ENCODE measurements around the gene TRIM65.
A peak's percentile ranks its signal among the peaks of the same experiment; 100 is the strongest.
"Not testable (repeated sequence)": the region's sequence is repeated elsewhere in the genome, so short reads cannot be mapped to it uniquely, and the experiment has no call there.

Gene TRIM65

DNA sequence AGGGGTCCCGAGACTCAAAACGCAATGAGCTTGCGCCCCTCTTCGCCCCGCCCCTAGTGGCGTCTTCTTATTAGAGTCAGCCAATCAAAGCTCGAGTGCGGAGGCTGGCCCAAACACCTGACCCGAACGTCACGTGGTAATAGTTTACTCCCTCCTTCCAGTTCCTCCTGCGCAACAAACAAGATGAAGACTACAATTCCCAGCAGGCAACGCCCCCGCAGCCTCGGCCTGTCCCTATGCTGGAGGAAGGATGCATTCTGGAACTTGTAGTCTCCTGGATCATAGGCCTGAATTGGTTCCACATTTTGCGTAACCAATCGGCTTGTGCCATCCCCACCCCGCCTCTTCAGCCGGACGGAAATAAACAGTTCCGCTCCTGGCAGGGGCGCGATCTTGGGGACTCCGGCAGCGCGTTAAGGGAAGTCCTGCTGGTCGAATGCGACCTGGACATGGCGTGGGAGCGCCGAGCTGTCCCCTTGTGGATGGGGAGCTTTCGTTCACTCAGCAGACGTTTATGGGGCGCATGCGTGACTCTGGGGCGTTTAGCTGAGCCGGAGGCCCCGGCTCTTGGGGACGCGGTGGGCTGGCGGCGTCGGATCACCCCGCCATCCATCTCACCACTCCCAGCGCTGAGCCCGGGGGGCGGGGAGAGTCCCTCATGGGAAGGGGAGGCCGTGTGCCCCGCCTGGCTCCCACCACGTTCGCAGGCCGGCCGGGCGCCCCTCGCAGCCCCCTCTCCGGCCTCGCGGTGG, 41.3 kb downstream of the TRIM65 start, which contains the start of gene WBP2:
Gene WBP2 (minus strand): TSS at position 26 of the 752 bp plus-strand sequence. CDS start 38 bp downstream, outside the sequence.
- H3K27ac ChIP-seq = peak within 1 kb of the TSS; percentile 92 to 99 (median 98)
- peaks cover 12 to 28% (median 16%) of the 10 kb centered on the region in 11 experiments for H3K36me3 ChIP-seq

DNA sequence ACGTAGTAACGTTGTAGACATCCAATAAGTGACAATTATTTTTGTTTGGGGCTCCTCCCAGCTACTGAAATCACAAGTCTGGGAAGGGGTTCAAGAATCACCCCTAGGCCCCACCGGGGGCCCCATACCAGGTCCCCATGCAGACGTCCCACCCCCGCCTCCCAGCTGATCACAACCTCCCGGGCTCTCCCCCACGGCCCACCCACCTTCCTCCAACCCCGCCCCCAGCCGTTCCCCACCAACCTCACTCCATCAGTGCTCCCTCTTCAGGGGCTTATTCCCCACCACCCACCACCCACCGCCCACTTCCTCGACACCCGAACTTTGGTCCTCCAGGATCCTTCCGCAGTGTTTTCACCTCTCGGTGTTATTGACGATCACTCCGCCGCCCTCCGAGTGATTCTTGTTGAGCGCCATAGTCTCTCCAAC, 41.9 kb downstream of the TRIM65 start:
- Histone ChIP-seq H3K4me2 (peak overlapping the region; percentile 79 to 98 (median 94)), H3K36me3 (peaks cover 16 to 33% (median 21%) of the 10 kb centered on the region in 11 experiments), H3K4me1 (peaks cover 42 to 57% (median 48%) of the 10 kb centered on the region in 10 experiments), H3K27me3 (no peaks in the 10 kb centered on the region), H3K9ac (peak overlapping the region; percentile 79 to 99 (median 97)), H3K9me3 (replicated peaks in 1 of 11) (no peaks in the 10 kb centered on the region), H3K27ac (peak overlapping the region; percentile 65 to 99 (median 81)), H4K20me1 (peaks cover 0 to 41% (median 5%) of the 10 kb centered on the region in 11 experiments; a peak in 8 of 22 replicates), H3K4me3 (peak overlapping the region; percentile 78 to 96 (median 89))
- no peak for TF ChIP-seq Cebpa-rat (IDR thresholded peaks at IDR 0.05)

More for the DNA sequence above, 41.3 kb downstream of the TRIM65 start, which contains the start of gene WBP2:
- H3K27me3 ChIP-seq = no peaks in the 10 kb centered on the region
- H3K4me1 ChIP-seq = peaks cover 42 to 60% (median 48%) of the 10 kb centered on the region in 10 experiments
- H3K9ac ChIP-seq = peak within 1 kb of the TSS; percentile 92 to 99 (median 98)
- H3K9me3 ChIP-seq (replicated peaks in 1 of 11) = no peaks in the 10 kb centered on the region
- peaks cover 0 to 37% (median 5%) of the 10 kb centered on the region in 11 experiments; a peak in 8 of 22 replicates for H4K20me1 ChIP-seq
- peak within 1 kb of the TSS; percentile 78 to 96 (median 89) for H3K4me3 ChIP-seq
- peak within 1 kb of the TSS; percentile 91 to 98 (median 97) for H3K4me2 ChIP-seq
- no peak; a peak in 1 of 22 replicates for TF ChIP-seq Cebpa-rat (IDR thresholded peaks at IDR 0.05)

DNA sequence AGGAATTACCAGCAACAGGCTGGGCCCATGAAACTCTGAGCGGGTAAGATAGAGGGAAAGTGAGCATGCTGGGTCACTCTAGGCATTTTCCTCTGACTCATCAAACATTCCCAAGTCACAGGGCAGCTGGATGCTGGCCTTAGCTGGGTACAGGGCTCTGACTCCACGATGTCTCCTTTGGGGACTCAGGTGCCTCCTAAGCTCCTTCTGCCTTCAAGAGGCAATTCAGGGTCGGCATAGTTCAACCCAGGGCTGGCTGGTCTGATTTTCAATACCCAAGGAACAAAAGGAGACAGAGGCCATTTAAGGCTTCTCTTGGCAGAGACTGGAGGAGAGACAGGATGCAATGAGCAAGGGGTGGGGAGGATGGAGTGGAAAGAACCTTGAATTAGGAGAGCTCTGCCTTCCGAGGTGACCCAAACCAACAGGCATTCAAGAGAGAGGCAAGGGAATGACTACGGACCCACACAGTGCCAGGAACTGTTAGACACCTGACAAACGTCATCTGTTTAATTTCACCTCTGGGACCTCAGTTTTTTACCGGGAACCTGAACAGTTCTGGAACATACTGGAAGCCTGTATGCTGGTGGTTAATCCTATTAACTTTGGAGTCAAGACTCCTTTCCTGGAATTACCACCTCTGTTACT, 42.5 kb downstream of the TRIM65 start:
- Histone ChIP-seq H3K4me1 (peaks cover 41 to 54% (median 44%) of the 10 kb centered on the region in 10 experiments), H4K20me1 (peaks cover 0 to 48% (median 5%) of the 10 kb centered on the region in 11 experiments; a peak in 9 of 22 replicates), H3K9me3 (replicated peaks in 1 of 11) (no peaks in the 10 kb centered on the region), H3K27ac (peak overlapping the region; percentile 65 to 99 (median 81)), H3K27me3 (no peaks in the 10 kb centered on the region), H3K4me2 (peak overlapping the region; percentile 79 to 98 (median 94)), H3K36me3 (peaks cover 23 to 40% (median 28%) of the 10 kb centered on the region in 11 experiments), H3K4me3 (peak overlapping the region; percentile 78 to 96 (median 89)), H3K9ac (peak overlapping the region; percentile 79 to 99 (median 97))
- TF ChIP-seq Cebpa-rat (IDR thresholded peaks at IDR 0.05) = no peak

DNA sequence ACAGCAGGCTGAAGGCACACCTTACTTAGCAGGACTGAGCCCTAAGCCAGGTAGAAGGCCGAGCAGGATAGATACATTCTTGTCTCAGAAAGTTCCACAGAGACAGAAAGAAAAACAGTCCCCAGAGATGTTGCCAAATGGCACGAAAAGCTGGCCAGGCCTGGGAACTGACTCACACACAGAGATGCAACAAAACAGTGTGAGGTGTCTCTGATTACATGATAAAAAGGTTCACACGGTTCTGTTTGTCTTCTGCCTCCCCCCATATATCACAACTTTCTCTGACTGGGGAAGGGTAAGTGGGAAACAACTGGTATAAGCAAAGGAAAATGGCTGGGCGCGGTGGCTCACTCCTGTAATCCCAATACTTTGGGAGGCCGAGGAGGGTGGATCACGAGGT, 43.3 kb downstream of the TRIM65 start:
- Histone ChIP-seq H3K27ac (peak overlapping the region in 3 of 11 experiments; percentile 82 to 99 (median 99); a peak in 2 of 22 replicates), H3K4me3 (peak overlapping the region in 3 of 10 experiments; percentile 90 to 96 (median 93); a peak in 4 of 20 replicates), H3K36me3 (peaks cover 31 to 48% (median 36%) of the 10 kb centered on the region in 11 experiments), H3K9ac (peak overlapping the region in 9 of 11 experiments; percentile 1 to 98 (median 91); a peak in 12 of 22 replicates), H3K4me1 (peaks cover 33 to 56% (median 43%) of the 10 kb centered on the region in 10 experiments), H3K4me2 (peak overlapping the region; percentile 79 to 98 (median 94); a peak in 17 of 22 replicates), H3K9me3 (replicated peaks in 1 of 11) (no peaks in the 10 kb centered on the region), H4K20me1 (peaks cover 0 to 56% (median 5%) of the 10 kb centered on the region in 11 experiments; a peak in 9 of 22 replicates), H3K27me3 (no peaks in the 10 kb centered on the region)
- TF ChIP-seq Cebpa-rat (IDR thresholded peaks at IDR 0.05) = no peak

DNA sequence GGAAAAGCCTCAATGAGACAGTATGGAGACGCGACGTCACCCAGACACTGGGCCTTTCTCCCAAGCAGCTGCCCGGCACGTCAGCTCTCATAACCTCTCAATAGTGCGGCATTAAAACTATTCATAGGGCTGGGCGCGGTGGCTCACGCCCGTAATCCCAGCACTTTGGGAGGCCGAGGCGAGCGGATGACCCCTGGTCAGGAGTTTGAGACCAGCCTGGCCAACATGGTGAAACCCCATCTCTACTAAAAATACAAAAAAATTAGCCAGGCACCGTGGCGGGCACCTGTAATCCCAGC, 45.1 kb downstream of the TRIM65 start:
- not testable (repeated sequence) for H3K27me3 ChIP-seq; H3K9me3 ChIP-seq (replicated peaks in 1 of 11); H3K4me3 ChIP-seq; H3K27ac ChIP-seq; H3K4me2 ChIP-seq
- H3K36me3 ChIP-seq = peaks cover 49 to 66% (median 54%) of the 10 kb centered on the region in 11 experiments
- peak overlapping the region in 1 of 11 experiments; percentile 38; a peak in 1 of 22 replicates for H3K9ac ChIP-seq
- peaks cover 30 to 54% (median 43%) of the 10 kb centered on the region in 10 experiments for H3K4me1 ChIP-seq
- peaks cover 0 to 70% (median 5%) of the 10 kb centered on the region in 11 experiments; a peak in 9 of 22 replicates for H4K20me1 ChIP-seq

DNA sequence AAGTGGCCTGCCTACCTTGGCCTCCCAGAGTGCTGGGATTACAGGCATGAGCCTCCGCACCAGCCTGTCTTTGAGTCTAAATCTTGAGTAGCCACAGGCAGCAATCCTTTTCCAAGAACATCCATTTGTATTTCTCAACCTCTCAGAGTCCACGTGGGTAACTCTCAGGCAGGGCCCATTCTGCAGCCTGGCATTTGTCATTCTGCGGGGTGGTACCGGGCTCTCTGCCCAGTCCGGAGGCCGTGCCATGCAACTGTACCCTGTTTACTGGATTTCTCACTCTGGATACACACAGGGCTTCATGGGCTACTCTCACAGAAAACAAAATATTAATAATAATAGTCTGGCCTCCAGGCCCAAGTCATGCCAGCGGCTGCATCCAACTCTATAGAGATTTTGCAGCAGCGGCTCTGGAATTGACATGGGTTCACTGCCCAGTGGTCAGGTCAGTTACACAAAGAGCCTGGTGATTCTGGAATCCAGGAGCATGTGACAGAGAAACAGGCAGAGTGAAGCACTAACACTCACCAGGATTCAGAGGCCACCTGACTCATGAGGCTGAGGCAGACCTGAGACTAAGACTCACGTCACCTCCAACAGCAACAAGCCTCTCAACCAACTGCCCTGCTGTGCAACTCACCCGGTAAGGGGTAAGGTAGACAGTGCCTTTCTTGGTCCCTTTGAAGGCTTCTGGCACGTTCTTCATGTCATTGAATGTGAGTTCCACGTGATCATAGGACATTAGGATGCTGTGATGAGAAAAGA, 45.6 kb downstream of the TRIM65 start:
- Histone ChIP-seq H3K36me3 (peaks cover 50 to 71% (median 58%) of the 10 kb centered on the region in 11 experiments), H3K27ac (no peak overlapping the region), H3K9me3 (replicated peaks in 1 of 11) (no peaks in the 10 kb centered on the region), H3K4me1 (peaks cover 30 to 54% (median 43%) of the 10 kb centered on the region in 10 experiments), H4K20me1 (peaks cover 0 to 70% (median 5%) of the 10 kb centered on the region in 11 experiments; a peak in 9 of 22 replicates), H3K9ac (peak overlapping the region in 1 of 11 experiments; percentile 38; a peak in 1 of 22 replicates), H3K27me3 (no peaks in the 10 kb centered on the region), H3K4me2 (0 out of 22 replicates have a peak overlapping the region, but pooled peaks of 1 of the 11 experiments have one; percentile 7), H3K4me3 (no peak overlapping the region)
- no peak for TF ChIP-seq Cebpa-rat (IDR thresholded peaks at IDR 0.05)

DNA sequence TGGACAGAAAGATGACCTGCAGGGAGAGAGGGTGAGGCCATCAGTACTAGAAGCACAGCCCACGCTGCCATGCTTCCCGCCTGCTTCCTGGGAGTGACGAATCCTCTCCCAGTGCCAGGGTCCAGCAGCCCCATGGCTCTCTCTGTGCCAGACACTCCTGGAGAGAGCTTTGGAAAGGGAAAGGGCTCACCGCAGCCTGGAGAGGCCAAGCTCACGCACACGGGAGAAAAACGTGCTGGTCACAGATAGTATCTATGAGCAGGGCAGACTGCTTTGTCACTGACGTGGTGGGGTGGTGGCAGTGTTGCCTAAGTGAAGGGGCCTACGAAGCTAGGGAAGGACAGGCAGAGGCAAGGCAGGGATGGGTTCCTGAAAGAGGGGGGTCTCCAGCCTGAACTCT, 47.0 kb downstream of the TRIM65 start:
- Histone ChIP-seq H3K4me1 (peaks cover 42 to 68% (median 55%) of the 10 kb centered on the region in 10 experiments), H3K4me3 (no peak overlapping the region), H3K27me3 (no peaks in the 10 kb centered on the region), H3K9ac (0 out of 22 replicates have a peak overlapping the region, but pooled peaks of 2 of the 11 experiments have one; percentile 14 to 15), H3K9me3 (replicated peaks in 1 of 11) (no peaks in the 10 kb centered on the region), H4K20me1 (peaks cover 0 to 70% (median 5%) of the 10 kb centered on the region in 11 experiments; a peak in 9 of 22 replicates), H3K36me3 (peaks cover 50 to 78% (median 59%) of the 10 kb centered on the region in 11 experiments), H3K27ac (no peak overlapping the region), H3K4me2 (no peak overlapping the region)
- TF ChIP-seq Cebpa-rat (IDR thresholded peaks at IDR 0.05) = no peak

DNA sequence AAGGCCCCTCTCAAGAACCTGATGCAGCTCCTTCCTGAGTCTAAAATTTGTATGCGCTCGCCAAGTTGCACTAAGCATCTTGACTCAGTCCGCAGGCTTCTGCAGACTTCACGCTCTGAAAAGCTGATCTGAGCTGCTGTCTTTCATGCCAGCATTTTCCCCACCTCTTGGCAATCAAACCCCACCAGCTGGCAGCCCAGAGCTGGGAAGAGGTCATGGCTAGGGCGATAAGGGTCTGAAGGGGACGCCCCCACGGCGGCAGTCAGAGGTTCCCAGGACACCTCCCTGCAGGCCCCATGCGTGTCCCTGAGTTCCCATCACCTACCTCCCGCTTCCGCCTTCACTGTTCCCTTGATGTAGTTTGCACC, 47.5 kb downstream of the TRIM65 start:
- Histone ChIP-seq H3K4me3 (no peak overlapping the region), H4K20me1 (peaks cover 0 to 70% (median 3%) of the 10 kb centered on the region in 11 experiments; a peak in 9 of 22 replicates), H3K36me3 (peaks cover 50 to 78% (median 59%) of the 10 kb centered on the region in 11 experiments), H3K27me3 (no peaks in the 10 kb centered on the region), H3K4me2 (peak overlapping the region in 1 of 11 experiments; percentile 27; a peak in 1 of 22 replicates), H3K4me1 (peaks cover 39 to 69% (median 55%) of the 10 kb centered on the region in 10 experiments), H3K9ac (0 out of 22 replicates have a peak overlapping the region, but pooled peaks of 2 of the 11 experiments have one; percentile 14 to 21), H3K27ac (peak overlapping the region in 4 of 11 experiments; percentile 4 to 28 (median 16); a peak in 2 of 22 replicates), H3K9me3 (replicated peaks in 1 of 11) (no peaks in the 10 kb centered on the region)
- no peak for TF ChIP-seq Cebpa-rat (IDR thresholded peaks at IDR 0.05)

Data from BLaER1 treated with 17β-estradiol and CSF1 and Interleukin-3, amounts not matched to agents 10 nM and 100 nM (cell line).